Trophoblast cell (in vitro differentiated cells and primary cell): ENCODE results near the gene TMEM50B.

Experiments
- DNase-seq, 2 donors: peaks; one replicate each; pipeline ENCODE4 v3.0.0-alpha.2; 2016
- H2AFZ ChIP-seq: 2 replicates; pipeline ENCODE4 v1.6.1; 2013; ENCODE audit warnings: low read length, moderate library complexity, mild to moderate bottlenecking; ENCODE audit not compliant: insufficient read depth, poor library complexity
- H2AK5ac ChIP-seq: 2 replicates; pipeline ENCODE4 v1.6.1; 2013; ENCODE audit warnings: mild to moderate bottlenecking, low read length
- H2BK120ac ChIP-seq: 2 replicates; pipeline ENCODE4 v1.6.1; 2013; ENCODE audit warnings: low read length, mild to moderate bottlenecking, moderate library complexity; ENCODE audit not compliant: insufficient read depth, poor library complexity
- H2BK12ac ChIP-seq: 2 replicates; pipeline ENCODE4 v1.6.1; 2013; ENCODE audit warnings: mild to moderate bottlenecking, low read length, moderate library complexity
- H2BK5ac ChIP-seq: 2 replicates; pipeline ENCODE4 v1.6.1; 2013; ENCODE audit warnings: low read length, low read depth, moderate library complexity, mild to moderate bottlenecking; ENCODE audit not compliant: poor library complexity
- H3K14ac ChIP-seq: 2 replicates; pipeline ENCODE4 v1.6.1; 2013; ENCODE audit warnings: mild to moderate bottlenecking, low read length
- H3K18ac ChIP-seq: 2 replicates; pipeline ENCODE4 v1.6.1; 2013; ENCODE audit warnings: mild to moderate bottlenecking, low read length
- H3K23ac ChIP-seq: 2 replicates; pipeline ENCODE4 v1.6.1; 2013; ENCODE audit warnings: low read length
- H3K27ac ChIP-seq: 2 replicates; pipeline ENCODE4 v1.5.1; 2013; ENCODE audit warnings: low read depth, mild to moderate bottlenecking, inconsistent platforms, low read length, moderate library complexity
- H3K27me3 ChIP-seq: 2 replicates; pipeline ENCODE4 v1.6.1; 2013; ENCODE audit warnings: inconsistent platforms, mild to moderate bottlenecking, low read length, moderate library complexity; ENCODE audit not compliant: insufficient read depth
- H3K36me3 ChIP-seq, 2 experiments: 1 replicate in 1 of 2; 2 replicates in 1 of 2; pipeline ENCODE4 v1.6.1; 2013; ENCODE audit warnings: low read length in 2 of 2, mild to moderate bottlenecking in 2 of 2, moderate library complexity in 1 of 2; ENCODE audit not compliant: insufficient read depth in 2 of 2, control insufficient read depth in 1 of 2
- H3K4ac ChIP-seq: 2 replicates; pipeline ENCODE4 v1.6.1; 2013; ENCODE audit warnings: low read depth, mild to moderate bottlenecking, low read length, moderate library complexity
- H3K4me1 ChIP-seq, 2 experiments: 1 replicate in 1 of 2; 2 replicates in 1 of 2; pipeline ENCODE4 v1.6.1; 2013; ENCODE audit warnings: low read length in 2 of 2, mild to moderate bottlenecking in 2 of 2, moderate library complexity in 1 of 2; ENCODE audit not compliant: insufficient read depth in 2 of 2, control insufficient read depth in 1 of 2
- H3K4me2 ChIP-seq: 2 replicates; pipeline ENCODE4 v1.6.1; 2013; ENCODE audit warnings: inconsistent platforms, mild to moderate bottlenecking, low read length, moderate library complexity
- H3K4me3 ChIP-seq: 2 replicates; pipeline ENCODE4 v1.5.1; 2013; ENCODE audit warnings: mild to moderate bottlenecking, low read depth, low read length, inconsistent platforms
- H3K79me1 ChIP-seq: one replicate; pipeline ENCODE4 v1.6.1; 2013; ENCODE audit warnings: low read length
- H3K79me2 ChIP-seq: 2 replicates; pipeline ENCODE4 v1.6.1; 2013; ENCODE audit warnings: low read length, mild to moderate bottlenecking; ENCODE audit not compliant: control insufficient read depth, insufficient read depth, poor library complexity
- H3K9ac ChIP-seq: 2 replicates; pipeline ENCODE4 v1.6.1; 2013; ENCODE audit warnings: mild to moderate bottlenecking, low read length
- H3K9me3 ChIP-seq: 2 replicates; pipeline ENCODE4 v1.6.1; 2013; ENCODE audit warnings: low read depth, mild to moderate bottlenecking, control low read depth, inconsistent platforms, low read length; ENCODE audit not compliant: insufficient read depth
- H4K12ac ChIP-seq: 2 replicates; pipeline ENCODE4 v1.6.1; 2013; ENCODE audit warnings: low read depth, mild to moderate bottlenecking, low read length, moderate library complexity
- H4K8ac ChIP-seq: 2 replicates; pipeline ENCODE4 v1.6.1; 2013; ENCODE audit warnings: low read depth, mild to moderate bottlenecking, low read length, moderate library complexity
- H4K91ac ChIP-seq: one replicate; pipeline ENCODE4 v1.6.1; 2013; ENCODE audit warnings: low read depth, mild to moderate bottlenecking, low read length, moderate library complexity
- WGBS: extraction: QIAGEN DNeasy Blood & Tissue Kit; methylation state at CpG from one replicate; pipeline ENCODE4 v1.1.7; 2013; ENCODE audit warnings: missing lambda C conversion rate; ENCODE audit not compliant: insufficient read length, insufficient coverage; ENCODE audit errors: extremely low coverage; 5-methylcytosine and 5-hydroxymethylcytosine counted together

Gene TMEM50B

GRCh38 chr21:33478935-33479678 is 667 bp downstream of the TMEM50B start:
- H4K12ac ChIP-seq = peak overlapping the region; percentile 80
- peak overlapping the region; percentile 95 for H3K14ac ChIP-seq
- peak overlapping the region; percentile 88 for H3K9ac ChIP-seq
- no peak overlapping the region for H2AK5ac ChIP-seq
- H3K36me3 ChIP-seq = no peaks in the 10 kb centered on the region
- peak overlapping the region; percentile 88 for H3K27ac ChIP-seq
- peak overlapping the region; percentile 94 for H3K4me3 ChIP-seq
- H3K4ac ChIP-seq = peak overlapping the region; percentile 33
- peaks cover 11% of the 10 kb centered on the region for H3K79me1 ChIP-seq
- H3K27me3 ChIP-seq = no peaks in the 10 kb centered on the region
- H3K18ac ChIP-seq = peak overlapping the region; percentile 88
- DNase-seq = peak; percentile 27 to 57
- H3K79me2 ChIP-seq = peaks cover 7% of the 10 kb centered on the region
- peaks cover 3 to 5% of the 10 kb centered on the region in 2 experiments for H3K4me1 ChIP-seq
- WGBS = no CpG with 5 or more reads among the region's 68 CpGs
- H4K8ac ChIP-seq = peak overlapping the region; percentile 90
- peak overlapping the region; percentile 79 for H2AFZ ChIP-seq
- H3K9me3 ChIP-seq = no peaks in the 10 kb centered on the region
- H2BK120ac ChIP-seq = peak overlapping the region; percentile 69
- no peak overlapping the region for H2BK12ac ChIP-seq
- H3K4me2 ChIP-seq = peak overlapping the region; percentile 88
- no peak overlapping the region for H3K23ac ChIP-seq
- peak overlapping the region; percentile 71 for H4K91ac ChIP-seq
- H2BK5ac ChIP-seq = peak overlapping the region; percentile 89

GRCh38 chr21:33478182-33478581 is 1.6 kb downstream of the TMEM50B start:
- H2BK12ac ChIP-seq = no peak overlapping the region
- H3K4me3 ChIP-seq = no peak overlapping the region
- no peak overlapping the region for H3K27ac ChIP-seq
- no peak overlapping the region for H4K91ac ChIP-seq
- H3K27me3 ChIP-seq = no peaks in the 10 kb centered on the region
- no peak overlapping the region for H2BK120ac ChIP-seq
- no peak overlapping the region for H4K12ac ChIP-seq
- H2AK5ac ChIP-seq = no peak overlapping the region
- no peak overlapping the region for H3K14ac ChIP-seq
- H4K8ac ChIP-seq = no peak overlapping the region
- no peak overlapping the region for H2BK5ac ChIP-seq
- DNase-seq = no peak
- H3K18ac ChIP-seq = no peak overlapping the region
- H3K4ac ChIP-seq = no peak overlapping the region
- peak overlapping the region; percentile 88 for H3K4me2 ChIP-seq
- peaks cover 11% of the 10 kb centered on the region for H3K79me1 ChIP-seq
- no peak overlapping the region for H2AFZ ChIP-seq
- peaks cover 3 to 5% of the 10 kb centered on the region in 2 experiments for H3K4me1 ChIP-seq
- H3K79me2 ChIP-seq = peaks cover 7% of the 10 kb centered on the region
- H3K36me3 ChIP-seq = no peaks in the 10 kb centered on the region
- H3K9me3 ChIP-seq = no peaks in the 10 kb centered on the region
- no peak overlapping the region for H3K23ac ChIP-seq
- no CpG with 5 or more reads among the region's 9 CpGs for WGBS
- H3K9ac ChIP-seq = no peak overlapping the region

- no peak overlapping the region for H3K4me3 ChIP-seq
- H4K12ac ChIP-seq = no peak overlapping the region
- H3K4ac ChIP-seq = no peak overlapping the region
- no peak overlapping the region for H2BK12ac ChIP-seq
- H4K91ac ChIP-seq = no peak overlapping the region
- no peak overlapping the region for H3K18ac ChIP-seq
- no peak overlapping the region for H3K23ac ChIP-seq
- H2BK120ac ChIP-seq = no peak overlapping the region
- H3K36me3 ChIP-seq = no peaks in the 10 kb centered on the region
- no peak overlapping the region for H2BK5ac ChIP-seq
- no peak overlapping the region for H2AK5ac ChIP-seq
- peaks cover 3 to 5% of the 10 kb centered on the region in 2 experiments for H3K4me1 ChIP-seq
- no peak overlapping the region for H3K9ac ChIP-seq
- no peak overlapping the region for H3K27ac ChIP-seq
- H2AFZ ChIP-seq = no peak overlapping the region
- H3K14ac ChIP-seq = no peak overlapping the region
- H3K4me2 ChIP-seq = no peak overlapping the region
- peaks cover 7% of the 10 kb centered on the region for H3K79me2 ChIP-seq
- DNase-seq = no peak
- no CpG with 5 or more reads among the region's 7 CpGs for WGBS
- peaks cover 11% of the 10 kb centered on the region for H3K79me1 ChIP-seq
- H3K9me3 ChIP-seq = no peaks in the 10 kb centered on the region
- no peaks in the 10 kb centered on the region for H3K27me3 ChIP-seq
- H4K8ac ChIP-seq = no peak overlapping the region
Measured at GRCh38 chr21:33477066-33477465, 2.7 kb downstream of the TMEM50B start.

- Histone ChIP-seq H3K36me3 (no peaks in the 10 kb centered on the region), H3K4me2 (no peak overlapping the region), H3K9ac (no peak overlapping the region), H2BK5ac (no peak overlapping the region), H3K18ac (no peak overlapping the region), H2AK5ac (no peak overlapping the region), H3K23ac (no peak overlapping the region), H3K4me1 (peaks cover 0 to 2% of the 10 kb centered on the region in 2 experiments), H4K12ac (no peak overlapping the region), H3K9me3 (no peaks in the 10 kb centered on the region), H3K4ac (no peak overlapping the region), H2BK120ac (no peak overlapping the region), H4K8ac (no peak overlapping the region), H3K79me2 (no peaks in the 10 kb centered on the region), H3K27ac (no peak overlapping the region), H3K27me3 (no peaks in the 10 kb centered on the region), H3K4me3 (no peak overlapping the region), H4K91ac (no peak overlapping the region), H3K79me1 (no peaks in the 10 kb centered on the region), H2AFZ (no peak overlapping the region), H3K14ac (no peak overlapping the region), H2BK12ac (no peak overlapping the region)
- WGBS = no CpG with 5 or more reads among the region's 3 CpGs
- DNase-seq = no peak
Measured at GRCh38 chr21:33473344-33473743, 6.4 kb downstream of the TMEM50B start.
